Measurements from ENCODE around the gene UTP3. TPM values are rescaled to one million over a fixed set of nuclear protein-coding genes. Genes with fewer than 3 reads are reported as not detected.

The UTP3 gene
- total RNA-seq, 1 experiment from 2014 or later: 33.7 TPM

GRCh38 chr4:70709611-70710205 is 21.4 kb downstream of the UTP3 start:
- no peak overlapping the region for H2AFZ ChIP-seq (ENCODE audit: low read depth, low read length, poor library complexity, severe bottlenecking)
- H3K9ac ChIP-seq (ENCODE audit: low read length): no peak overlapping the region
- peaks cover 10 to 12% of the 10 kb centered on the region in 2 experiments; a peak in 3 of 4 replicates for H3K4me1 ChIP-seq (ENCODE audit: control insufficient read depth in 1 of 2, insufficient read depth in 2 of 2, low read length in 2 of 2)
- POLR2A ChIA-PET: no interaction called here
- BruUV-seq (replicated peaks): no TSS peak
- no peaks in the 10 kb centered on the region for H3K9me2 ChIP-seq (ENCODE audit: insufficient read depth)
- CTCF ChIA-PET: no interaction called here
- TF ChIP-seq POLR2AphosphoS5 (IDR thresholded peaks at IDR 0.05; ENCODE audit: low read depth, low read length): no peak
- TF ChIP-seq REST (IDR thresholded peaks at IDR 0.05; ENCODE audit: low read depth): no peak
- no peak for TF ChIP-seq ATF3 (IDR thresholded peaks at IDR 0.05)
- no peak for TF ChIP-seq EGR1 (IDR thresholded peaks at IDR 0.05; ENCODE audit: low read depth)
- TF ChIP-seq CEBPB (IDR thresholded peaks at IDR 0.05; ENCODE audit: low read depth): no peak
- no peak for TF ChIP-seq CBX3 (IDR thresholded peaks at IDR 0.05; ENCODE audit: low read depth)
- TF ChIP-seq SP1 (IDR thresholded peaks at IDR 0.05; ENCODE audit: low read depth): no peak
- no peak for TF ChIP-seq SRF (IDR thresholded peaks at IDR 0.05; ENCODE audit: low read depth)
- TF ChIP-seq MAX (IDR thresholded peaks at IDR 0.05): no peak
- TF ChIP-seq CTCF (IDR thresholded peaks at IDR 0.05 in 2 of 3, conservative IDR thresholded peaks at IDR 0.05 in 1 of 3; ENCODE audit: borderline replicate concordance in 1 of 3, insufficient read depth in 1 of 3, low read depth in 2 of 3, low read length in 2 of 3): no peak
- TF ChIP-seq FOSL1 (IDR thresholded peaks at IDR 0.05; ENCODE audit: low read depth): no peak
- TF ChIP-seq TCF7L2 (IDR thresholded peaks at IDR 0.05; ENCODE audit: borderline replicate concordance, extremely low read depth, insufficient read depth, insufficient read length): no peak
- TF ChIP-seq JUND (IDR thresholded peaks at IDR 0.05): no peak
- intact Hi-C loops (cut with micrococcal nuclease): no loop called here
- ATAC-seq: no peak
- H3K9me3 ChIP-seq (ENCODE audit: control insufficient read depth in 1 of 2, insufficient read depth in 1 of 2, low read depth in 1 of 2, low read length in 2 of 2): no peaks in the 10 kb centered on the region
- H3K27me3 ChIP-seq (ENCODE audit: insufficient read depth, low read length): no peaks in the 10 kb centered on the region
- no peak overlapping the region for H3K4me2 ChIP-seq (ENCODE audit: low read length)
- no peaks in the 10 kb centered on the region for H3K36me3 ChIP-seq (ENCODE audit: control insufficient read depth in 1 of 2, insufficient read depth in 2 of 2, low read length in 2 of 2)
- no peak for DNase-seq (ENCODE audit: low read depth, low spot score)
- peaks cover 57% of the 10 kb centered on the region for H3K79me2 ChIP-seq (ENCODE audit: insufficient read depth, low read length)
- no peak overlapping the region for H3K27ac ChIP-seq (ENCODE audit: low read depth, low read length)
- no peaks in the 10 kb centered on the region for H4K20me1 ChIP-seq (ENCODE audit: insufficient read depth)
- RAD21 ChIA-PET (ENCODE audit: low non-redundant PET in 1 of 2, low total read pairs in 2 of 2, uncharacterized antibody in 2 of 2, unreplicated experiment in 2 of 2): no interaction called here
- H3K4me3 ChIP-seq (replicated peaks in 1 of 2; ENCODE audit: low read depth in 1 of 2, low read length in 2 of 2): no peak overlapping the region

All from HCT116 (cell line).